ENCODE results near the gene ARFGEF3.

DNA sequence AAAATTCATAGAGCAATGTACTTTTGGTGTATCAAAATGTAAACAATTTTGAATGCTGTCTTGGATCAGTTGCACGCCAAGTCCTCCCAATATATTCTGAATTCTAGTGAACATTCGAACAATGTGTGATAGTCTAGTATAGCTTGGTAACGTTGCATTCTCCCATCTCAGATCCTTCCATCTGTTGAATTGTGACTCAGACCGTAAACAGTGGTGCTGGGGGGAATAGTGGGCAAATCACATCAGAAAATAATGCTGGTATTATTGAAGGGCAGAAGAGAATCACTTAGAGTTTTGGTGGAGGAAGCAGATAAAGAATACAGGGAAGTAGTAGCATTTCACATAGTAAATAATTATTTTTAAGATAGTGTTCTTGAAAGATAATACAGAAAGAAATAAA, 102.2 kb downstream of the ARFGEF3 start:
- no peak for TF ChIP-seq EZH2 (IDR thresholded peaks at IDR 0.05)
- TF ChIP-seq, protein P1, sequence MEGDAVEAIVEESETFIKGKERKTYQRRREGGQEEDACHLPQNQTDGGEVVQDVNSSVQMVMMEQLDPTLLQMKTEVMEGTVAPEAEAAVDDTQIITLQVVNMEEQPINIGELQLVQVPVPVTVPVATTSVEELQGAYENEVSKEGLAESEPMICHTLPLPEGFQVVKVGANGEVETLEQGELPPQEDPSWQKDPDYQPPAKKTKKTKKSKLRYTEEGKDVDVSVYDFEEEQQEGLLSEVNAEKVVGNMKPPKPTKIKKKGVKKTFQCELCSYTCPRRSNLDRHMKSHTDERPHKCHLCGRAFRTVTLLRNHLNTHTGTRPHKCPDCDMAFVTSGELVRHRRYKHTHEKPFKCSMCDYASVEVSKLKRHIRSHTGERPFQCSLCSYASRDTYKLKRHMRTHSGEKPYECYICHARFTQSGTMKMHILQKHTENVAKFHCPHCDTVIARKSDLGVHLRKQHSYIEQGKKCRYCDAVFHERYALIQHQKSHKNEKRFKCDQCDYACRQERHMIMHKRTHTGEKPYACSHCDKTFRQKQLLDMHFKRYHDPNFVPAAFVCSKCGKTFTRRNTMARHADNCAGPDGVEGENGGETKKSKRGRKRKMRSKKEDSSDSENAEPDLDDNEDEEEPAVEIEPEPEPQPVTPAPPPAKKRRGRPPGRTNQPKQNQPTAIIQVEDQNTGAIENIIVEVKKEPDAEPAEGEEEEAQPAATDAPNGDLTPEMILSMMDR (IDR thresholded peaks at IDR 0.05), result no peak
